Measurements from ENCODE around the gene CLPSL1. TPM values are rescaled to one million over a fixed set of nuclear protein-coding genes. Genes with fewer than 3 reads are reported as not detected.

CLPSL1 gene
- total RNA-seq, 4 donors from 2014 or later = not detected

Other genes with a start within 250 kb of the CLPSL1 start
- gene FKBP5, start 92.1 kb upstream of the CLPSL1 start, total RNA-seq = 100 to 1,000 TPM; 453 to 676 (median 478) TPM
- gene ARMC12, start 44.0 kb upstream of the CLPSL1 start, total RNA-seq = 1 to 10 TPM in 1 of 4 donors, under 1 TPM in 1, not detected in 2; 0.54 to 1.5 TPM
- gene CLPSL2, start 4.4 kb upstream of the CLPSL1 start, total RNA-seq = not detected
- not detected for gene CLPS, start 16.3 kb downstream of the CLPSL1 start, total RNA-seq
- not detected for gene LHFPL5, start 24.3 kb downstream of the CLPSL1 start, total RNA-seq
- gene SRPK1, start 140.1 kb downstream of the CLPSL1 start, total RNA-seq = 10 to 100 TPM; 32.2 to 45.0 (median 37.4) TPM
- not detected for gene SLC26A8, start 243.6 kb downstream of the CLPSL1 start, total RNA-seq
- gene MAPK14, start 246.8 kb downstream of the CLPSL1 start, total RNA-seq = 10 to 100 TPM; 58.7 to 77.5 (median 69.9) TPM

Measured in gastroesophageal sphincter (tissue), 4 donors.